HepG2 (cell line): ENCODE measurements around the gene CTXN1.

Experiments
- SP4 ChIP-seq: sonication (generic); formaldehyde crosslinking; IDR thresholded peaks from 2 replicates; pipeline ENCODE4 v1.8.1; 2023; ENCODE audit warnings: mild to moderate bottlenecking, missing genetic modification reagents
- ZNF605 ChIP-seq: sonication (generic); formaldehyde crosslinking; IDR thresholded peaks from 2 replicates; pipeline ENCODE4 v1.8.0; 2022; ENCODE audit warnings: mild to moderate bottlenecking, missing genetic modification reagents

GRCh38 chr19:7905268-7905667 lies 20.7 kb downstream of the CTXN1 start:
- TF ChIP-seq ZNF605 (CRISPR knock-in tag): no peak
- TF ChIP-seq SP4: no peak
